Measurements from ENCODE around the gene DCHS2. TPM values are rescaled to one million over a fixed set of nuclear protein-coding genes. Genes with fewer than 3 reads are reported as not detected.
A peak's percentile ranks its signal among the peaks of the same experiment; 100 is the strongest.

The DCHS2 gene
- polyA plus RNA-seq, 4 donors = 0.10 to 0.34 TPM; not detected in 2

- Histone ChIP-seq H3K9me3 (ENCODE audit: control insufficient read depth in 2 of 2, insufficient read depth in 1 of 2, low read depth in 1 of 2, low read length in 1 of 2) (no peaks in the 10 kb centered on the region), H3K4me1 (ENCODE audit: control insufficient read depth in 3 of 3, insufficient read depth in 2 of 3, low read depth in 1 of 3, low read length in 2 of 3) (no peaks in the 10 kb centered on the region), H3K36me3 (ENCODE audit: control insufficient read depth in 3 of 3, insufficient read depth in 2 of 3, low read depth in 1 of 3, low read length in 3 of 3) (no peaks in the 10 kb centered on the region), H3K4me3 (ENCODE audit: low read depth in 1 of 3, low read length in 3 of 3) (no peak overlapping the region), H3K27ac (ENCODE audit: low read depth in 1 of 3, low read length in 2 of 3) (no peak overlapping the region), H3K27me3 (ENCODE audit: control insufficient read depth in 3 of 3, insufficient read depth in 3 of 3, low read length in 3 of 3) (peaks cover 0 to 17% (median 0%) of the 10 kb centered on the region in 3 donors)
- 91 to 95% (median 92%) methylated on average over 3 of the region's 3 CpGs for WGBS, 3 donors
- DNase-seq (no peak), FAIRE-seq (no peak)
These were observed 76.8 kb downstream of the DCHS2 start for GRCh38 chr4:154414796-154415195.

- peaks cover 0 to 21% (median 0%) of the 10 kb centered on the region in 3 donors for H3K27me3 ChIP-seq (ENCODE audit: control insufficient read depth in 3 of 3, insufficient read depth in 3 of 3, low read length in 3 of 3)
- DNase-seq (no peak), FAIRE-seq (no peak)
- 72 to 89% (median 83%) methylated on average over 2 of the region's 2 CpGs for WGBS, 3 donors
- no peak overlapping the region for H3K4me3 ChIP-seq (ENCODE audit: low read depth in 1 of 3, low read length in 3 of 3)
- H3K27ac ChIP-seq (ENCODE audit: low read depth in 1 of 3, low read length in 2 of 3) = no peak overlapping the region
- H3K9me3 ChIP-seq (ENCODE audit: control insufficient read depth in 2 of 2, insufficient read depth in 1 of 2, low read depth in 1 of 2, low read length in 1 of 2) = no peaks in the 10 kb centered on the region
- H3K4me1 ChIP-seq (ENCODE audit: control insufficient read depth in 3 of 3, insufficient read depth in 2 of 3, low read depth in 1 of 3, low read length in 2 of 3) = no peaks in the 10 kb centered on the region
- no peaks in the 10 kb centered on the region for H3K36me3 ChIP-seq (ENCODE audit: control insufficient read depth in 3 of 3, insufficient read depth in 2 of 3, low read depth in 1 of 3, low read length in 3 of 3)
These were observed 77.2 kb downstream of the DCHS2 start for GRCh38 chr4:154414371-154414770.

- Histone ChIP-seq H3K27ac (ENCODE audit: low read depth in 1 of 3, low read length in 2 of 3) (no peak overlapping the region), H3K4me1 (ENCODE audit: control insufficient read depth in 3 of 3, insufficient read depth in 2 of 3, low read depth in 1 of 3, low read length in 2 of 3) (no peaks in the 10 kb centered on the region), H3K9me3 (ENCODE audit: control insufficient read depth in 2 of 2, insufficient read depth in 1 of 2, low read depth in 1 of 2, low read length in 1 of 2) (no peaks in the 10 kb centered on the region), H3K4me3 (ENCODE audit: low read depth in 1 of 3, low read length in 3 of 3) (no peak overlapping the region), H3K27me3 (ENCODE audit: control insufficient read depth in 3 of 3, insufficient read depth in 3 of 3, low read length in 3 of 3) (peaks cover 0 to 8% (median 0%) of the 10 kb centered on the region in 3 donors), H3K36me3 (ENCODE audit: control insufficient read depth in 3 of 3, insufficient read depth in 2 of 3, low read depth in 1 of 3, low read length in 3 of 3) (no peaks in the 10 kb centered on the region)
- no peak for FAIRE-seq
- DNase-seq = no peak
These were observed 84.2 kb downstream of the DCHS2 start for GRCh38 chr4:154407443-154407842.

- FAIRE-seq (no peak), DNase-seq (no peak)
- 69 to 76% (median 75%) methylated on average over 4 of the region's 4 CpGs for WGBS, 3 donors
- Histone ChIP-seq H3K4me3 (ENCODE audit: low read depth in 1 of 3, low read length in 3 of 3) (no peak overlapping the region), H3K27me3 (ENCODE audit: control insufficient read depth in 3 of 3, insufficient read depth in 3 of 3, low read length in 3 of 3) (peaks cover 0 to 8% (median 0%) of the 10 kb centered on the region in 3 donors), H3K36me3 (ENCODE audit: control insufficient read depth in 3 of 3, insufficient read depth in 2 of 3, low read depth in 1 of 3, low read length in 3 of 3) (no peaks in the 10 kb centered on the region), H3K9me3 (ENCODE audit: control insufficient read depth in 2 of 2, insufficient read depth in 1 of 2, low read depth in 1 of 2, low read length in 1 of 2) (no peaks in the 10 kb centered on the region), H3K4me1 (ENCODE audit: control insufficient read depth in 3 of 3, insufficient read depth in 2 of 3, low read depth in 1 of 3, low read length in 2 of 3) (no peaks in the 10 kb centered on the region), H3K27ac (ENCODE audit: low read depth in 1 of 3, low read length in 2 of 3) (no peak overlapping the region)
These were observed 85.4 kb downstream of the DCHS2 start for GRCh38 chr4:154406018-154406795.

- peak; percentile 9 to 50 for DNase-seq
- H3K9me3 ChIP-seq (ENCODE audit: control insufficient read depth in 2 of 2, insufficient read depth in 1 of 2, low read depth in 1 of 2, low read length in 1 of 2) = no peaks in the 10 kb centered on the region
- no peaks in the 10 kb centered on the region for H3K36me3 ChIP-seq (ENCODE audit: control insufficient read depth in 3 of 3, insufficient read depth in 2 of 3, low read depth in 1 of 3, low read length in 3 of 3)
- no peak overlapping the region for H3K27ac ChIP-seq (ENCODE audit: low read depth in 1 of 3, low read length in 2 of 3)
- no peaks in the 10 kb centered on the region for H3K4me1 ChIP-seq (ENCODE audit: control insufficient read depth in 3 of 3, insufficient read depth in 2 of 3, low read depth in 1 of 3, low read length in 2 of 3)
- no peak for FAIRE-seq
- no peaks in the 10 kb centered on the region for H3K27me3 ChIP-seq (ENCODE audit: control insufficient read depth in 3 of 3, insufficient read depth in 3 of 3, low read length in 3 of 3)
- no peak overlapping the region for H3K4me3 ChIP-seq (ENCODE audit: low read depth in 1 of 3, low read length in 3 of 3)
- WGBS, 3 donors = 69 to 73% (median 70%) methylated on average over 10 of the region's 10 CpGs
These were observed 92.2 kb downstream of the DCHS2 start for GRCh38 chr4:154399259-154399974.

- Histone ChIP-seq H3K4me1 (ENCODE audit: control insufficient read depth in 3 of 3, insufficient read depth in 2 of 3, low read depth in 1 of 3, low read length in 2 of 3) (no peaks in the 10 kb centered on the region), H3K4me3 (ENCODE audit: low read depth in 1 of 3, low read length in 3 of 3) (no peak overlapping the region), H3K27me3 (ENCODE audit: control insufficient read depth in 3 of 3, insufficient read depth in 3 of 3, low read length in 3 of 3) (peaks cover 0 to 3% (median 0%) of the 10 kb centered on the region in 3 donors), H3K9me3 (ENCODE audit: control insufficient read depth in 2 of 2, insufficient read depth in 1 of 2, low read depth in 1 of 2, low read length in 1 of 2) (no peaks in the 10 kb centered on the region), H3K36me3 (ENCODE audit: control insufficient read depth in 3 of 3, insufficient read depth in 2 of 3, low read depth in 1 of 3, low read length in 3 of 3) (no peaks in the 10 kb centered on the region), H3K27ac (ENCODE audit: low read depth in 1 of 3, low read length in 2 of 3) (no peak overlapping the region)
- DNase-seq (no peak), FAIRE-seq (no peak)
- WGBS, 3 donors = 85 to 89% (median 86%) methylated on average over 3 of the region's 3 CpGs
These were observed 101.3 kb downstream of the DCHS2 start for GRCh38 chr4:154390324-154390723.

GRCh38 chr4:154389148-154389547 is 102.5 kb downstream of the DCHS2 start:
- no peaks in the 10 kb centered on the region for H3K4me1 ChIP-seq (ENCODE audit: control insufficient read depth in 3 of 3, insufficient read depth in 2 of 3, low read depth in 1 of 3, low read length in 2 of 3)
- no peak overlapping the region for H3K4me3 ChIP-seq (ENCODE audit: low read depth in 1 of 3, low read length in 3 of 3)
- H3K27me3 ChIP-seq (ENCODE audit: control insufficient read depth in 3 of 3, insufficient read depth in 3 of 3, low read length in 3 of 3) = peaks cover 0 to 3% (median 0%) of the 10 kb centered on the region in 3 donors
- no peak for FAIRE-seq
- DNase-seq = no peak
- H3K36me3 ChIP-seq (ENCODE audit: control insufficient read depth in 3 of 3, insufficient read depth in 2 of 3, low read depth in 1 of 3, low read length in 3 of 3) = no peaks in the 10 kb centered on the region
- H3K27ac ChIP-seq (ENCODE audit: low read depth in 1 of 3, low read length in 2 of 3) = no peak overlapping the region
- no peaks in the 10 kb centered on the region for H3K9me3 ChIP-seq (ENCODE audit: control insufficient read depth in 2 of 2, insufficient read depth in 1 of 2, low read depth in 1 of 2, low read length in 1 of 2)

- H3K27me3 ChIP-seq (ENCODE audit: control insufficient read depth in 3 of 3, insufficient read depth in 3 of 3, low read length in 3 of 3) = no peaks in the 10 kb centered on the region
- H3K36me3 ChIP-seq (ENCODE audit: control insufficient read depth in 3 of 3, insufficient read depth in 2 of 3, low read depth in 1 of 3, low read length in 3 of 3) = no peaks in the 10 kb centered on the region
- no peak overlapping the region for H3K27ac ChIP-seq (ENCODE audit: low read depth in 1 of 3, low read length in 2 of 3)
- FAIRE-seq = no peak
- H3K4me1 ChIP-seq (ENCODE audit: control insufficient read depth in 3 of 3, insufficient read depth in 2 of 3, low read depth in 1 of 3, low read length in 2 of 3) = no peaks in the 10 kb centered on the region
- no peaks in the 10 kb centered on the region for H3K9me3 ChIP-seq (ENCODE audit: control insufficient read depth in 2 of 2, insufficient read depth in 1 of 2, low read depth in 1 of 2, low read length in 1 of 2)
- WGBS, 3 donors = 41 to 67% (median 41%) methylated on average over 4 of the region's 4 CpGs
- no peak for DNase-seq
- no peak overlapping the region for H3K4me3 ChIP-seq (ENCODE audit: low read depth in 1 of 3, low read length in 3 of 3)
These were observed 107.6 kb downstream of the DCHS2 start for GRCh38 chr4:154384012-154384411.
